Right lobe of liver (tissue), 6 donors: ENCODE measurements around the gene PLLP. TPM values are rescaled to one million over a fixed set of nuclear protein-coding genes. Genes with fewer than 3 reads are reported as not detected.
A peak's percentile ranks its signal among the peaks of the same experiment; 100 is the strongest.

Experiments used
- ATAC-seq, 4 donors: fragments of 200-7000 bp; cut with Tn5 transposase; one replicate each; pipeline ENCODE4 v1.9.1; 2020; ENCODE audit warnings: mild to moderate bottlenecking in 4 of 4, moderate library complexity in 4 of 4
- DNase-seq, 3 donors: peaks; one replicate each; pipeline ENCODE4 v3.0.0-alpha.2; 2020
- H3K27ac ChIP-seq, 3 donors: fragments of 200-600 bp; one replicate each; pipeline ENCODE4 v1.8.0; 2022
- H3K27me3 ChIP-seq, 2 donors: fragments of 200-600 bp; one replicate each; pipeline ENCODE4 v1.8.0; 2022
- H3K36me3 ChIP-seq, 4 donors: fragments of 200-600 bp; sonication (generic) in 1 of 4; one replicate each; pipeline versions ENCODE4 v1.5.1 to v1.8.0; 2017 to 2022; ENCODE audit warnings: control low read depth in 1 of 4
- H3K4me1 ChIP-seq, 4 donors: fragments of 200-600 bp; sonication (generic) in 1 of 4; one replicate each; pipeline versions ENCODE4 v1.5.1 to v1.8.0; 2017 to 2022; ENCODE audit warnings: control low read depth in 1 of 4
- H3K4me3 ChIP-seq, 3 donors: fragments of 200-600 bp; one replicate each; pipeline ENCODE4 v1.8.0; 2022
- H3K9me3 ChIP-seq, 4 donors: fragments of 200-600 bp; sonication (generic) in 1 of 4; one replicate each; pipeline versions ENCODE4 v1.5.1 to v1.8.0; 2017 to 2022; ENCODE audit warnings: control low read depth in 1 of 4
- POLR2A ChIP-seq: fragments of 450-650 bp; IDR thresholded peaks from one replicate; pipeline ENCODE4 v1.6.1; 2017; ENCODE audit warnings: antibody characterized with exemption, mild to moderate bottlenecking
- WGBS: methylation state at CpG from one replicate; pipeline ENCODE4 v1.1.6; 2018; ENCODE audit warnings: low coverage, low lambda C conversion rate; ENCODE audit not compliant: insufficient coverage; ENCODE audit errors: missing lambda C conversion rate; 5-methylcytosine and 5-hydroxymethylcytosine counted together
- intact Hi-C, 2 donors: fragments of 100-400 bp; cut with DNase I; formaldehyde crosslinking; loops; one replicate each; pipeline versions ENCODE4 v1.11.2 to v1.14.1; 2022
- total RNA-seq, 6 experiments: library from RNA; depleted of rRNA in 2 of 6; stranded (reverse); fragments of >200 nt in 2 of 6; fragmentation: NEBNext Ultra II Directional in 3 of 6; extraction: Animal tissue kit (Norgen Biotek cat#: 25700) in 3 of 6; gene quantifications; one replicate each; pipeline versions ENCODE4 v1.1.0 to v1.2.4, GENCODE V29; 2016 to 2023
- TF ChIP-seq, protein P1 (sequence below), 4 donors: fragments of 200-600 bp in 3 of 4; fragments of 450-650 bp in 1 of 4; IDR thresholded peaks; one replicate each; pipeline versions ENCODE4 v1.5.1 to v1.8.0; 2016 to 2022; ENCODE audit warnings: antibody characterized with exemption in 4 of 4, mild to moderate bottlenecking in 2 of 4
- donor health status: DM: no; HTN: yes; CAD: no.
- donor health status: DM: no; HTN: no; CAD: no.
- donor health status: DM: no; HTN: no; CAD: no.
- donor health status: DM: no; HTN: yes; CAD: no.
- donor health status: DM: no; HTN: yes; CAD: no.

PLLP gene
- total RNA-seq, 6 experiments from 2014 or later = 2.1 to 7.4 (median 3.8) TPM

DNA sequence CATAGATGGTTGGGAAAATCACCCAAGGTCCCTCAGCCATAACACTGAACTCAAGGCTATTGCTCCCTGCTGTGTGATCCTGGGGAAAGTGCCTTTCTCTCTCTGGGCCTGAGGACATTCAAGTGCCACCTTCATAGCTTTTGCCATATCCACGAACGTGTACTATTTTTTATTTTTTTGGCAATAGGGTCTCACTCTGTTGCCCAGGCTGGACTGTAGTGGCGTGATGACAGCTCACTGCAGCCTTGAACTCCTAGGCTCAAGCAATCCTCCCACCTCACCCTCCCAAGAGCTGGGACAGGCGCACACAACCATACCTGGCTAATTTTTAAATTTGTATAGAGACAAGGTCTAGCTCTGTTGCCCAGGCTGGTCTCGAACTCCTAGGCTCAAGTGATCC lies 10.6 kb downstream of the PLLP start:
- H3K4me1 ChIP-seq = no peaks in the 10 kb centered on the region
- no peak for DNase-seq

DNA sequence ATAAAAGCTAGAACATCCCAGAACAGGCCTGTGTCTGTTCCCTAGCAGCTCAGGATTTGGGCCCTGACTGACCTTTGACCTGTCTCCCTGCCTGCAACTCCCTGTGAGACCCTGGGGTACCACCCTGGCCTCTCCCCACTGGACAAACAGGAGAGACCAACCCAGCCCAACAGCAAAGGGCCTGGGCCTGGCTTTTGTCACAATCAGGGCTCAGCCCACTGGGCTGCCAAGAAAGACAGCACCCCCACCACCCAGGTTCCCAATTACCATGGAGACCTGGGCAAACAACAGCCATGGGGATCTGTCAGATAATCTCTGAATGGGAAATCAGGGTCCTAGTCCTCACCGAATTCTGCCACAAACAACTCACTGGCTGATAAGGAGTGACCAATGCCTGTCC lies 11.1 kb downstream of the PLLP start:
- TF ChIP-seq, protein P1, sequence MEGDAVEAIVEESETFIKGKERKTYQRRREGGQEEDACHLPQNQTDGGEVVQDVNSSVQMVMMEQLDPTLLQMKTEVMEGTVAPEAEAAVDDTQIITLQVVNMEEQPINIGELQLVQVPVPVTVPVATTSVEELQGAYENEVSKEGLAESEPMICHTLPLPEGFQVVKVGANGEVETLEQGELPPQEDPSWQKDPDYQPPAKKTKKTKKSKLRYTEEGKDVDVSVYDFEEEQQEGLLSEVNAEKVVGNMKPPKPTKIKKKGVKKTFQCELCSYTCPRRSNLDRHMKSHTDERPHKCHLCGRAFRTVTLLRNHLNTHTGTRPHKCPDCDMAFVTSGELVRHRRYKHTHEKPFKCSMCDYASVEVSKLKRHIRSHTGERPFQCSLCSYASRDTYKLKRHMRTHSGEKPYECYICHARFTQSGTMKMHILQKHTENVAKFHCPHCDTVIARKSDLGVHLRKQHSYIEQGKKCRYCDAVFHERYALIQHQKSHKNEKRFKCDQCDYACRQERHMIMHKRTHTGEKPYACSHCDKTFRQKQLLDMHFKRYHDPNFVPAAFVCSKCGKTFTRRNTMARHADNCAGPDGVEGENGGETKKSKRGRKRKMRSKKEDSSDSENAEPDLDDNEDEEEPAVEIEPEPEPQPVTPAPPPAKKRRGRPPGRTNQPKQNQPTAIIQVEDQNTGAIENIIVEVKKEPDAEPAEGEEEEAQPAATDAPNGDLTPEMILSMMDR (IDR thresholded peaks at IDR 0.05) = no peak
- TF ChIP-seq POLR2A = no peak
- Histone ChIP-seq H3K4me1 (no peaks in the 10 kb centered on the region), H3K9me3 (no peaks in the 10 kb centered on the region), H3K4me3 (no peak overlapping the region), H3K27me3 (no peaks in the 10 kb centered on the region), H3K36me3 (no peaks in the 10 kb centered on the region), H3K27ac (no peak overlapping the region)
- no CpG with 5 or more reads among the region's 1 CpG for WGBS
- ATAC-seq (no peak), DNase-seq (no peak)
- intact Hi-C loops = no loop called here

More for the DNA sequence above, 10.6 kb downstream of the PLLP start:
- no peak for ATAC-seq
- Histone ChIP-seq H3K27ac (no peak overlapping the region), H3K36me3 (no peaks in the 10 kb centered on the region), H3K4me3 (no peak overlapping the region), H3K9me3 (no peaks in the 10 kb centered on the region), H3K27me3 (no peaks in the 10 kb centered on the region)
- 95% methylated on average over 5 of the region's 5 CpGs for WGBS
- intact Hi-C loops = no loop called here
- TF ChIP-seq, protein P1 (IDR thresholded peaks at IDR 0.05) = no peak
- no peak for TF ChIP-seq POLR2A

DNA sequence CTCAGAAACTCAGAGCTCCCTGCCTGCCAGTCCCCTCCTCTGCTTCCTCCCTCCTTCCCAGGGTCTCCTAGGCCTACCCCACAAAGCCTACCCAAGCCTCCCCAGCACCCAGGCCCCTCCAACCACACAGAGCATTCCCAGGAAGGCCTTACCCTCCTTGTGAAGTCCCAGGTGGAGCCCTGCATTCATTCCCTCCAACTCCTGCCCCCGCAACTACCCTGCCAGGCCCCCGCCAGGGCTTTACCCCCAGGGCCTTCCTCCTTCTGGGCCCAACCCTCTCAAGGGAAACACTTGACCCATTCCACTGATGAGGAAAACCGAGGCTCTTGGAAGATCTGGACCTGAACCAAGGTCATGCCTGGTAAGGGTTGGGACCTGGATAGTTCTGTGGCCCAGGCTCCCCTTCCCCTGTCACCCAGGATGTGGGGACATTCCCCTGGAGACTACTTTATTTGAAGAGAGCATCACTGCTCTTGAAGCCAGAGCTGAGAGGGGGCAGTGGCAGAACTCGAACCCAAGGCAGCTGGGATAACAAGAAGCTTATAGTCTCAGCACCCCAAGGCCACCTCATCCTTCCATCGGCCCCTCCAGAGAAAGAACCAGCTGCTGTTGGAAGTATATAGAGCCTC lies 12.5 kb downstream of the PLLP start:
- Histone ChIP-seq H3K27me3 (no peaks in the 10 kb centered on the region), H3K4me1 (peaks cover 0 to 3% (median 0%) of the 10 kb centered on the region in 4 donors), H3K36me3 (no peaks in the 10 kb centered on the region), H3K9me3 (no peaks in the 10 kb centered on the region), H3K4me3 (no peak overlapping the region), H3K27ac (no peak overlapping the region)
- intact Hi-C loops = no loop called here
- peak in 1 of 3 donors; percentile 12 for DNase-seq
- 83% methylated on average over 4 of the region's 5 CpGs for WGBS
- TF ChIP-seq POLR2A = no peak
- TF ChIP-seq, protein P1 (IDR thresholded peaks at IDR 0.05) = no peak
- ATAC-seq = no peak

DNA sequence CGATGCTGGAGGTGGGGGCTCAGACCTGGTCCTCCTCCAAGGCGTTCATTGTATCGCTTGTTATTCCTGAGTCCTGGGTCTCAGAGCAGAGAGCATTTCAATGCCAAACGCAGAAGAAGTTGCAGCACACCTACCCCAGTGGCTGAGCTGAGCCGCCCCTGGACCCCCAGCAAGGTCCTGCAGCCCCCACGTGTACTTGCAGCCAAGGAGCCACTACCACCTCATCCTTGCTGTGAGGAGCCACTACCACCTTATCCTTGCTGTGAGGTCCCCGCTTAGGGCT lies 13.5 kb downstream of the PLLP start:
- Histone ChIP-seq H3K36me3 (no peaks in the 10 kb centered on the region), H3K27ac (no peak overlapping the region), H3K9me3 (no peaks in the 10 kb centered on the region), H3K4me3 (no peak overlapping the region), H3K27me3 (no peaks in the 10 kb centered on the region), H3K4me1 (peaks cover 0 to 4% (median 0%) of the 10 kb centered on the region in 4 donors)
- TF ChIP-seq, protein P1 (IDR thresholded peaks at IDR 0.05) = no peak
- no peak for TF ChIP-seq POLR2A
- WGBS = no CpG with 5 or more reads among the region's 7 CpGs
- no peak for ATAC-seq
- intact Hi-C loops = no loop called here
- DNase-seq = peak in 1 of 3 donors; percentile 19
